NCI-H460 (cell line): ENCODE data around the gene ABI2. TPM values are rescaled to one million over a fixed set of nuclear protein-coding genes. Genes with fewer than 3 reads are reported as not detected.
A peak's percentile ranks its signal among the peaks of the same experiment; 100 is the strongest.
"Not testable (repeated sequence)": the region's sequence is repeated elsewhere in the genome, so short reads cannot be mapped to it uniquely, and the experiment has no call there.

ENCODE experiments used
- DNase-seq: peaks from one replicate; pipeline ENCODE4 v3.0.0-alpha.2; 2016; ENCODE audit warnings: low read depth; ENCODE audit errors: extremely low read depth
- total RNA-seq: library from RNA; depleted of rRNA; stranded (reverse); fragments of >200 nt; shearing (Covaris generic); gene quantifications from 2 replicates; pipeline ENCODE4 v1.2.3, GENCODE V29; 2014

Gene ABI2
- total RNA-seq, 1 experiment from 2014 or later: 52.6 TPM

DNA sequence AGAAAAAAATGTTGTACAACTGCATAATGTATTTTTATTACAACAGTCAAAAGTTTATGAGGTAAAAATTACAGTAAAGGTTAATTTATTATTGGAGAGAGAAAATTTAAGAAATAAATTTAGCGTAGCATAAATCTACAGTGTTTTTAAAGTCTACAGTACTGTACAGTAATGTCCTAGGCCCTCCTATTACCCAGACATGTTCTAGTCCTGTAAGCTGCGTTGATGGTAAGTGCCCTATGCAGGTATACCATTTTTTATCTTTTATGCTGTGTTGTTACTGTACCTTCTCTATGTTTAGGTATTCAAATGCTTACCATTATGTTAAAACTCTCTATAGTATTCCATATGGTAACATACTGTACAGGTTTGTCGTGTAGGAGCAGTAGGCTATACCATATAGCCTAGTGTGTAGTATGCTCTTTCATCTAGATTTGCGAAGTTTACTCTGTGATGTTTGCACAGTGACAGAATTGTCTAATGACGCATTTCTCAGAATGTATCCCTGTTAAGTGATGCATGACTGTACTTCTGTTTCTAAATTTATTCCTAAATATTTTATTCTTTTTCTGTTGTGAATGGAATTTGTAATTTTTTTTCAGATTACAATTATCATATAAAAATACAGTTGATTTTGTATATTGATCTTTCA is 24.5 kb downstream of the ABI2 start:
- peak; percentile 84 for DNase-seq

DNA sequence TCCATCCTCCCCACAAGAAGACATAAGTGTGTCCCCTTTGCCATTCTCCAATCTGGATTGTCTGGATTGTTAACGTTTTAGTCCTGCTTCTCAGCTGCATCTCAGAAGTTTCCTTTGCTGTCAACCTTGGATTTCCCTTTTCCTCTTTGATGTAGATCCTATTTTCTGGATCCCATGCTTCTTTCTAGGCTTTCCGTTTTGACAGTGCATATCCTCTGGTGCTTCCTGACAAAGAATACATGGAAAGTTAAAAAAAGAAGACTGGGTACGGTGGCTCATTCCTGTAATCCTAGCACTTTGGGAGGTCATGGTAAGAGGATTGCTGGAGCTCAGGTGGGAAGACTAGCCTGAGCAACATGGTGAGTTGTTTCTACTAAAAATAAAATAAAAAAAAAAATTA is 26.8 kb downstream of the ABI2 start:
- DNase-seq: no peak

- no peak for DNase-seq
These were observed 31.3 kb downstream of the ABI2 start for GRCh38 chr2:203359450-203359849.

DNA sequence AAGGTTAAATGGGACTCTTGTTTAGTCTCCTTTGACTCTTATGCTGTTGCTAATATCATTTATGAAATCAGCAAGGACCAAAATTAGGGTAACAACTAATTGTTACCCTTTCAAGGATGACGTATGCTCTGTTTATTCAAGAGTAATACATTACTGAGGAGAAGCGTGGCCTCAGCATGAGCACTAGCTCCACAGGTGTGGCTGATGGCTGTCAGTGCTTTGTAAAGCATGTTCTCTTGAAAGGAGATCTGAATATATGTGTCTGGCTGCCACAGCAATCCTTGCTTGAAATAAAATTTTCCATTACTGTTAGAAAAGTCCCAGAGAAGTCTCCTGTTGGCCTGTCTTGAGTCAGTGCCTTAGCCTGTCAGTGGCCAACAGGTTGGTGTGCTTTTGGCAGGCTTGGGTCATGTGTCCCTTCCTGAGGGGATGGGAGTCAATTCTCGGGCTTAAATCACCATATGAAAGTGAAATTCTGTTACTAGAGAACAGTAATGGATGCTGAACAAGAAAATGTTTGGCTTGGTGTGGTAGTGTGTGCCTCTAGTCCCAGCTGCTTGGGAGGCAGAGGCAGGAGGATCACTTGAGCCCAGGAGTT is 32.7 kb downstream of the ABI2 start:
- no peak for DNase-seq

DNA sequence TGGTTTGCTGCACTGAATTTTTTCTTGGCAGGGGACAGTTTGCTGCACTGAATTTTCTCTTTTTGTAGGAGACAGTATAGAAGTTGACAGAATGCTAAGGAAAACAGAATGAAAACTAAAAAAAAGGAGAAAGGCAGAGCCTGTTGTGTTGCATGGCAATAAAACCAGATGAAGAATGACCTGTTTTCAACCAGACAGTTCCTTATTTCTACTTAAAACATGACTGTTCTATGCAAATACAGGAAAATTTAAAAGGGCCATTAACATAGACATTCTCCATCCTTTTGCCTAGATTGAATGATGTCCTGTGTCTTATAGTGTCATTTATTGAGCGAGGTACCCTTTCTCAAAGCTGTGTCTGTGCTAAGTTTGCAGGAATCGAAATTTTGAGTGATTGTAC is 33.3 kb downstream of the ABI2 start:
- no peak for DNase-seq

GRCh38 chr2:203361922-203362321 is 33.7 kb downstream of the ABI2 start:
- DNase-seq: no peak

DNA sequence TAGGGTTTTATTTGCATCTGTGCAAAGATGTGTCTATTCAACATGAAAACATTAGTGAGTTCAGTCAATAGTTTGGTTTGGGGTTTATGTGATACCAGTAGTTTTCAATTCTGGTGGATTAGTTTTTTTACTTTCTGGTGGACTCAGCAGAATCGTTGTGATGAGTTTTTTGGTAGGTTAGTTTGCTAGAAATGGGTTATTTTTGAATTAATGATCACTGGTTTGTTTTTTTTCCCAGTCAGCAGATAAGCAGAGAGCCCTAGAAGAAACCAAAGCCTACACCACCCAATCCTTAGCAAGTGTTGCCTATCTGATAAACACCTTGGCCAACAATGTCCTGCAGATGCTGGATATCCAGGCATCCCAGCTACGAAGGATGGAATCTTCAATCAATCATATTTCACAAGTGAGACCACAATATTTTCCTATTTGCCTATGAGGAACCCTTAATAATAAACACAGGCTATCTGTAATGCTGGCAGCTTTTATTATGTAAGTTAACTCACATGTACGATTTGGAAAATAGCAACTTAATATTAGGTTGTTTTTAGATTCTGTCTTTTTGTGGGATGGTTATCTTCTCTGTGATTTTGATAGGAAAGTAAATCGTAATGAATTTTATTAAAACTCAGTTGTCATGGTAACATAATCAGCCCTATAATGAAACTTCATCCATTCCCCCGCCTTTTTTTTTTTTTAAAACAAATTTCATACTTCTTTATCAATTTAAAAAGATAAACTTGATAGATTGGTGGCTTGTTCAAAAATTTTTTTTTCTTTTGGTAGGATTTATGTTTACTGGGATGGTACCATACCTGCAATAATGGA is 38.7 kb downstream of the ABI2 start:
- no peak for DNase-seq

DNA sequence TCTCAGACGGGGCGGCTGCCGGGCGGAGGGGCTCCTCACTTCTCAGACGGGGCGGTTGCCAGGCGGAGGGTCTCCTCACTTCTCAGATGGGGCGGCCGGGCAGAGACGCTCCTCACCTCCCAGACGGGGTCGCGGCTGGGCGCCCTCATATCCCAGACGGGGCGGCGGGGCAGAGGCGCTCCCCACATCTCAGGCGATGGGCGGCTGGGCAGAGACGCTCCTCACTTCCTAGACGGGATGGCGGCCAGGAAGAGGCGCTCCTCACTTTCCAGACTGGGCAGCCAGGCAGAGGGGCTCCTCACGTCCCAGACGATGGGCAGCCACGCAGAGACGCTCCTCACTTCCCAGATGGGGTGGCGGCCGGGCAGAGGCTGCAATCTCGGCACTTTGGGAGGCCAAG is 44.5 kb downstream of the ABI2 start:
- not testable (repeated sequence) for DNase-seq

DNA sequence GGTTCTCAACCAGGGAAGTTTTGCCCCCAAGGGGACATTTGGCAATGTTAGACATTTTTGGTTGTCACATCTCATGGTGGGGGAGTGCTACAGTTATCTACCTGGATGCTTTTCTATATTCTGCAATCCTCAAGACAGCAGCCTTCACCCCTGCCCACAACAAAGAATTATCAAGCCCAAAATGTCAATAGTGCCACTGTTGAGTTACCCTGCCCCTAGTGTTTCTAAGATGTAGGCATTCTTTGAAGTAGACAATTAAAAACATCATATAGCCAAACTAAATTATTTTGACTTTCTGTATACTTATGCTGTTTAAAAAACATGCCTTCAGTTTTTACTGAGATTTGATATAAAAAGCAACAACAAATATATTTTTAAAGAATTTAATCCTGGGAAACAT is 48.0 kb downstream of the ABI2 start:
- DNase-seq: no peak

DNA sequence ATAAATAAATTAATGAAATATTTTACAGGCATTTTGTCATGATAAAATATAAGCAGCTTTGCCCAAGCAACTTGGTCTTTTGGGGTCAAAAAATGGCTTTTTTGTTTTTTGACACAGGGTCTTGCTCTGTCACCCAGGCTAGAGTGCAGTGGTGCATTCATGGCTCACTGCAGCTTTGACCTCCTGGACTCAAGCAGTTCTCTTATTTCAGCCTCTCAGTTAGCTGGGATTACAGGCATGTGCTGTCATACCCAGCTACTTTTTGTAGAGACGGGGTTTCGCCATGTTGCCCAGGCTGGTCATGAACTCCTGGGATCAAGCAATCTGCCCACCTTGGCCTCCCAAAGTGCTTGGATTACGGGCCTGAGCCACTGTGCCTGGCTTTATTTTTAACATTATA is 51.0 kb downstream of the ABI2 start:
- DNase-seq: no peak

GRCh38 chr2:203383038-203383437 is 54.8 kb downstream of the ABI2 start:
- DNase-seq: no peak

DNA sequence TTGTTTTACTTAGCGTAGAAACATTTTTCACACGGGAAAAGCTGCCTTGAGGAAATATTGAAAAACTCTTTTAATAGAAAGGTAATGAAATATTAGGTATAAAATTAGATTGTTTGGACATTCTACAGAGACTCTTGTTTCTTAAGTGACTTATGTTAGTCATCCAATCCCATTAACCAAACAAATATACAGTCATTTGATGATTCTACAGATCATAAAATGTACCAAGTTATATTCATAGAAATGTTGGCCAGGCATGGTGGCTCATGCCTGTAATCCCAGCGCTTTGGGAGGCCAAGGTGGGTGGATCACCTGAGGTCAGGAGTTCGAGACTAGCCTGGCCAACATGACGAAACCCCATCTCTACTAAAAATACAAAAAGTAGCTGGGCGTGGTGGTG is 60.0 kb downstream of the ABI2 start:
- not testable (repeated sequence) for DNase-seq

DNA sequence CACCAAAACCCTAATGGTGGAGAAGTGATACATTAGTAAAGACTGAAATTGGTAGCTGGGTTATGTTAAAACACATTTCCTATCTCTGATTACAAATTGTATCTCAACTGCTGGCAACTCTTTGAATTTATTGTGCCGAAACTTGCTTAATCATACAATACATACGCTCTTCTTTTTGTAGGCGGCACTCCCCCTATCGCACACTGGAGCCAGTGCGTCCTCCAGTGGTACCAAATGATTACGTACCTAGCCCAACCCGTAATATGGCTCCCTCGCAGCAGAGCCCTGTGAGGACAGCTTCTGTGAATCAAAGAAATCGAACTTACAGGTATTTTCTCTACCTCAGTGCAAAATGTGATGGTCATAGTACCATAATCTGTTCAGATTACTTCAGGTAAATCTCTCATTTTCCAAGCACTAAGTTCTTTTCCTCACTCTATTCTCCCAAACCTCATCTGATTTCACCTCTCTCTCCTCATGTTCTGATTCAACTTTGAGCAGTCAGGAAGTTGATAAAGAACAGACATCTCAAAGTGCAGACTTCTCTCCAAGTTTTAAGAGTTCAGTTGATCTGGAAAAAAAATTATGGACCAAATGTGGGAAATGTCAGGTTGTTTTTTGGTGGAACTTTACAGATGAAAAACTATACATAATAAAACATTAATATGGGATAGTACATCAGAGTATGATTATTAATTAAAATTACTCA is 66.5 kb downstream of the ABI2 start:
- peak; percentile 67 for DNase-seq

- no peak for DNase-seq
These were observed 67.7 kb downstream of the ABI2 start for GRCh38 chr2:203395858-203396257.

DNA sequence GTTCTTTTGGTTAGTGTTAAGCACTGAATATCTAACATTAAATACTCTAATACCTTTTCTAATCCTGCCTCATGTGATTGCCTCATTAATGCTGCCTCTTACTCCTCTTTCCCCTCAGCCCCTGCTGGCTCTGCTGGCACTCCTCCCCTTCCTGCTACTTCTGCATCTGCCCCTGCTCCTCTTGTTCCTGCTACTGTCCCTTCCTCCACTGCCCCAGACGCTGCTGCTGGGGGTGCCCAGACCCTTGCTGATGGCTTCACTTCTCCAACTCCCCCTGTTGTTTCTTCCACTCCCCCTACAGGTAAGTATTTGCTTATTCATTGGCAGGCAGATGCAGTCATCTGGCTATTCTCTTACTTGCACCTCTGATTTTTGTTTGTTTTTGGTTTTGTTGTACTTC is 68.5 kb downstream of the ABI2 start:
- DNase-seq: no peak

DNA sequence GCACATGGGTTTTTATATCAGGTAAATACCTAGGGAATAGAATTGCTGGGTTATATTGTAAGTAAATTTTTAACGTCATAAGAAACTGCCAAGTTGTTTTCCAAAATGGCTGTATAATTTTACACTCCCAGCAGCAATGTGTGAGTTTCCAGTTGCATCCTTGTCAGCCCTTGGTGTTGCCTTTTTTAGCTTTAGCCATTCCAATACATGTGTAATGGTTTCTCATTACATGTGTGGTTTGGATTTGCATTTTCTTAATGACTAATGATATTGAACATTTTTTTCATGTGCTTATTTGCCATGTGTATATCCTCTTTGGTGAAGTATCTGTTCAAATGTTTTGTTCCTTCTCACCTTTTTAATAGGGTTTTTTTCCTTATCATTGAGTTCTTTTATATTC is 70.8 kb downstream of the ABI2 start:
- DNase-seq: no peak

DNA sequence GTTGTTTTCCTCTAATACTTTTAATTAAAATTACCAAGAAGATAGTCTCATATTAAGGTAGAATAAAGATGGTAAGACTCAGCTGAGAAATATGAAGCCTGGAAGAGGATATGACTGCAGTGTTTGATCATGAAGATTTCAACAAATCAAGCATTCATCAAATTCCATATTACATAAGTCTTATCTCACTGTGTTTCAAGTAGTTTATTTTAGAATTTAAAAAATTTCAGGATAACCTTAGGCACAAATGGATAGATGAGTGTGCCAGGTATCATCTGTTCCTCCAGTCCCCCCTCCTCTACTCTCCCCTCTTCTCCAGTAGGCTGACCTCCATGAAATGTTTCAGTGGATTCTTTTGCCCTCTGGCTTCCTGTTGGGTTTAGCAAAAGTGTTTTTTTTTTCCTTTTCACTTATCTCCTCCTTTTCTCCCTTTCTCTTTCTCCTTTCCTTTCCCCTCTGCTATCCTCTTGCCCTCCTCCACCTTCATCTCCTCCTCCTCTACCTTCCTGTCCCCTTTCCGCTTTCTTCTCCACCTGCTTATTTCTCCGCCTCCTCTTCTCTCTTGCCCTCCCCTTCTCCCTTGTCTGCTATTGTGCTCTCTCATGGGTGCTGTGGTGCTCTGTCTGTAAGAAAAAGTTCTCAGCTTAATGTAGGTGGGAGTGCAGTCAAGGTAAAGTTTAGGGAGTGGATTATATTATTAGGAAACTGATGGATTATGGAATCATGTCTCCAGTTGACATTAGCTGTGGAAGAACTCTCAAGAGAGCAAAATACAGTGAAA is 72.8 kb downstream of the ABI2 start:
- DNase-seq: no peak

DNA sequence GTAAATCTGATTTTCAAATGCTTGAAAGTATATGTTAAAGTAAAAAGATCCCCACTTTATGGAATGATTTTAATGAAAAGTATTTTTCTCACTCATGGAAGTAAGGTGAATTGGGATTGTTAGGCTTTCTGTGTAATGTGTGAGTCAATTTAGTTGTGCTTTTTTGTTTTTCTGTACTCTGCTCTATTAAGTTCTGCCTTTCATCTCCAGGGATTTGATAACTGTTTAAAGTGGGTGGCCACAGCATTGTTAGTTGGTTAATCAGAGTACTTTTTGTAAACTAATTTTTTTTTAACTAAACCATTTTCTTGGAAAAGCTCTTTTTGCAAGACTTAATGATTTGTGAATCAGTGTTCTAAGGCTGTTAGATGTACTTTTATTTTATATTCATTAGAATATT is 76.8 kb downstream of the ABI2 start:
- DNase-seq: no peak

DNA sequence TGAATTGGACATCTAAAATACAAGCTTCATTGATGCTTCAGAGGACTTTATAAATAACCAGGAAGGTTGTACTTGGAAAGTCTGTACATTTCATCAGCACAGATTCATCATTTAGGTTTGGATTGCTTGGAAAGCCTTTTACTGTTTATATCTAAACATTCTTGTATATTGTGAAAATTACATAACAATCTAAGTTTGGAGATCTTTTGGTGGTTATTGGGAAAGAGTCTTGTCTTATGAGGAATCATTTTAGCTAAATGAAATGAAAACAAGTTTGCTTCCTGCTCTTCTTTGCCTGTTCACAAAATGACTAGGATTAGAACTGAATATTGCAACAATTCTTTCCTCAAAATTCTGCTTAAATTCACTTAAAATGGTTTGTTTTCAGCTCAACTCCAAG is 79.3 kb downstream of the ABI2 start:
- no peak for DNase-seq

DNA sequence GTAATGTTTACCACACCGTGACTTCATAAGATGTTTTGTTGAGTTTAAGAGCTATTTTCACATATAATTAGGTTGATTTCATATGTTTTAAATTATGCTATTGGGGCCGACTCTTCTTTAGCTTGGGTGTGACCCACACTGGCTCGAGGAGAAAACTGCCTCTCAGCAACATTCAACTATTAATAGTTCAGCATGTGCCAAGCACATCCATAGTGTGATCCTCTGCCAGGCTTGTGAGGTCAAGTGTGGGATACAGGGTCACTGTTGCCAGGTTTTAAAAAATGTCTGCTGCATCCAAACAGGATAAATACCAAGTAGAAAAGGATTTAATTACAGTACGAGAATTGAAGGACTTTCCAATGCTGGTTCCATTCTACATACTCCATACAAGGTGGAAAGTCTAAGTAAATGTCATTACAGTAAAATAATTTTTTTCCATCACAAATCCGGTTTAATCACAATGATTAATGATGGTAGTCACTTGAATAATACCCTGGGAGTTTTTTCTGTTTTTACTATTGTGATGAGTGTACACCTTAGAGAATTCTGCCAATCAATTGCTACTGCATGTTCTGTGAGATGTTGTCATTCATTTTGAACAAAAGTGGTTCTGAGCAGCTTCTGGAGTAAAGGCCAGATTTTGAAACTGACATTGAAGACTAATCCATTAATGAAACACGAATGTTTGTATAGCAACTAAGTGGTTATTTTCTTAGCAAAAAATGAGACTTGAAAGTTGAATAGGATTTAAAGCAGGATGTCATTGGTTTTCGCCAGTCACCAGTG is 84.5 kb downstream of the ABI2 start:
- no peak for DNase-seq
